Endothelial cell of umbilical vein (primary cell): ENCODE results near the gene PDXDC1. TPM values are rescaled to one million over a fixed set of nuclear protein-coding genes. Genes with fewer than 3 reads are reported as not detected.
"Not testable (repeated sequence)": the region's sequence is repeated elsewhere in the genome, so short reads cannot be mapped to it uniquely, and the experiment has no call there.

ENCODE experiments used
- BruUV-seq: library from RNA; stranded (reverse); fragments of 400-500 nt; replicated peaks from 2 replicates; lab custom pipeline; 2021; lab: Mats Ljungman, UMichigan
- CTCF ChIA-PET: fragments of 300-600, 350-600 bp; sonication (Branson Sonifier 250); formaldehyde crosslinking; loops from one replicate; lab custom pipeline; 2021; ENCODE audit warnings: antibody characterized with exemption, inconsistent platforms; lab: Charles Lee
- POLR2A ChIA-PET: fragments of 300-600, 350-600 bp; sonication (Branson Sonifier 250); formaldehyde crosslinking; loops from one replicate; lab custom pipeline; 2021; ENCODE audit warnings: antibody characterized with exemption, inconsistent platforms; lab: Charles Lee
- DNase-seq: peaks from one replicate; pipeline ENCODE4 v3.0.0-alpha.2; 2011; ENCODE audit warnings: low read depth, low spot score
- FAIRE-seq: peaks from 2 replicates; lab custom pipeline; 2011; peaks lifted over from hg19 to GRCh38; lab: Jason Lieb, UNC
- H2AFZ ChIP-seq: 2 replicates; pipeline ENCODE4 v1.6.0; 2012; ENCODE audit warnings: low read depth, low read length, control low read depth, inconsistent platforms
- H3K27ac ChIP-seq: 2 replicates; pipeline ENCODE4 v1.5.1; 2011; ENCODE audit warnings: low read depth, mild to moderate bottlenecking, control low read depth, low read length, moderate library complexity; ENCODE audit not compliant: insufficient read depth
- H3K27me3 ChIP-seq, 2 experiments: 2 replicates each; pipeline versions ENCODE4 v1.6.0 to v1.6.1; 2011; ENCODE audit warnings: low read length in 2 of 2, mixed read lengths in 1 of 2; ENCODE audit not compliant: control insufficient read depth in 2 of 2, insufficient read depth in 2 of 2
- H3K36me3 ChIP-seq, 2 experiments: 2 replicates in 1 of 2; 3 replicates in 1 of 2; pipeline ENCODE4 v1.5.1; 2011; ENCODE audit warnings: low read length in 2 of 2, mild to moderate bottlenecking in 1 of 2, moderate library complexity in 1 of 2; ENCODE audit not compliant: control insufficient read depth in 2 of 2, insufficient read depth in 2 of 2; ENCODE audit errors: extremely low read depth in 1 of 2
- H3K4me1 ChIP-seq: 3 replicates; pipeline ENCODE4 v1.5.1; 2011; ENCODE audit warnings: mild to moderate bottlenecking, low read length; ENCODE audit not compliant: control insufficient read depth, insufficient read depth; ENCODE audit errors: extremely low read depth
- H3K4me2 ChIP-seq: 2 replicates; pipeline ENCODE4 v1.6.1; 2011; ENCODE audit warnings: low read length, control low read depth, mixed read lengths; ENCODE audit not compliant: insufficient read depth
- H3K4me3 ChIP-seq, 3 experiments: fragments of 200-600 bp in 1 of 3; sonication (generic), shearing (Covaris generic) in 1 of 3; replicated peaks in 1 of 3; 2 replicates each; pipeline ENCODE4 v1.5.1; 2011 to 2016; ENCODE audit warnings: control low read depth in 3 of 3, low read length in 3 of 3, mild to moderate bottlenecking in 2 of 3, inconsistent platforms in 1 of 3, low read depth in 1 of 3, moderate library complexity in 1 of 3; ENCODE audit not compliant: insufficient read depth in 1 of 3
- H3K79me2 ChIP-seq: 2 replicates; pipeline ENCODE4 v1.6.0; 2012; ENCODE audit warnings: low read length, inconsistent platforms; ENCODE audit not compliant: control insufficient read depth, insufficient read depth
- H3K9ac ChIP-seq: replicated peaks from 2 replicates; pipeline ENCODE3; 2011; ENCODE audit warnings: low read length, control low read depth; ENCODE audit not compliant: insufficient read depth; ENCODE audit errors: extremely low read depth
- H3K9me1 ChIP-seq: replicated peaks from 3 replicates; pipeline ENCODE4 v1.6.0; 2011; ENCODE audit warnings: mild to moderate bottlenecking, low read length; ENCODE audit not compliant: control insufficient read depth, insufficient read depth; ENCODE audit errors: extremely low read depth
- H3K9me3 ChIP-seq: replicated peaks from 2 replicates; pipeline ENCODE4 v1.5.1; 2012; ENCODE audit warnings: low read length, inconsistent platforms; ENCODE audit not compliant: control insufficient read depth, insufficient read depth
- H4K20me1 ChIP-seq: replicated peaks from 2 replicates; pipeline ENCODE3; 2011; ENCODE audit warnings: mild to moderate bottlenecking, low read length; ENCODE audit not compliant: control insufficient read depth, insufficient read depth; ENCODE audit errors: extremely low read depth
- dilution Hi-C: fragments of 300-500 bp; cut with MboI; formaldehyde crosslinking; loops from one replicate; pipeline ENCODE4 v1.15.0; 2019; ENCODE audit warnings: low sequenced_read_pairs; ENCODE audit not compliant: extremely low pct_ligation_motif_present
- intact Hi-C: fragments of 100-400 bp; cut with micrococcal nuclease; formaldehyde crosslinking; loops from one replicate; pipeline ENCODE4 v1.10.0; 2022
- polyA plus RNA-seq, 4 experiments: library from polyadenylated mRNA; depleted of rRNA in 3 of 4; stranded (reverse) in 3 of 4; unstranded in 1 of 4; fragments of >200 nt; gene quantifications; 2 replicates each; pipeline versions ENCODE4 v1.2.1 to v1.2.3, GENCODE V29; 2011 to 2012; ENCODE audit warnings: missing spikeins in 1 of 4
- total RNA-seq: library from RNA; stranded (reverse); gene quantifications from 2 replicates; pipeline ENCODE4 v1.2.3, GENCODE V29; 2021

The PDXDC1 gene
- total and polyA plus RNA-seq, 2 donors (not counting 3 experiments of a cell fraction or from before 2014, with no cell fraction given), result 44.6 to 78.9 TPM

DNA sequence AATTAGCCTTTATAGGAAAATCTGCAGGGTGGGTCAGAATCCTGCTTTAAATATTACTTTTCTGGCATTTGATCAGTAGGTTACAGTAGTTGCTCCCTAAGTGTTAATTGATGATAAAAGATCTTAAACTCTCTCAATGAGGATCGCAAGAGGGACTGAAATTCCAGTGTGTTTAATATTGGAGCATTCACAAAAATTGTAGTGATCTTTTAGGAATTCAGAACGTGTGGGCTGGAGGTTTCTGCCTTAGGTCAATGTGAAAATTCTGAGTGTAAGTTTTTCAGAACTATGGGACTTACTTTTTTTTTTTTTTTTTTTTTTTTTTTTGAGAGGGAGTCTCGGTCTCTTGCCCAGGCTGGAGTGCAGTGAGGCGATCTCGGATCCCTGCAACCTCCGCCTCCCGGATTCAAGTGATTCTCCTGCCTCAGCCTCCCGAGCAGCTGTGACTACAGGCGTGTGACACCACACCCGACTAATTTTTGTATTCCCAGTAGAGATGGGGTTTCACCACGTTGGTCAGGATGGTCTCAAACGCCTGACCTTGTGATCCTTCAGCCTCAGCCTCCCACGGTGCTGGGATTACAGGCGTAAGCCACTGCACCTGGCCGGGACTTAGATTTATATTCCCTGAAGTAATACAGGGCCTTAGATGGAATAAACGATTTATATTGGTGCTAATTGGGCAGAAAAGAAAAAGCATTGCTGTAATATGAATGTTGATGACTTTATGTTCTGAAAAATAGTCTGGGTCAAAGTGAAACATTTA is 2.3 kb downstream of the PDXDC1 start:
- H3K27me3 ChIP-seq, H3K4me2 ChIP-seq, H3K4me3 ChIP-seq, dilution Hi-C loops, H3K9me1 ChIP-seq, H3K36me3 ChIP-seq, FAIRE-seq, H3K9me3 ChIP-seq, BruUV-seq, H3K4me1 ChIP-seq, H2AFZ ChIP-seq, H3K9ac ChIP-seq, CTCF ChIA-PET, POLR2A ChIA-PET, DNase-seq, H3K27ac ChIP-seq, H4K20me1 ChIP-seq: not testable (repeated sequence)
- intact Hi-C loops, result loop anchor here (10.0 kb wide), 1 partner anchor 78 kb away; the partner anchor contains the start of gene NTAN1
- H3K79me2 ChIP-seq, result peaks cover 24% of the 10 kb centered on the region

DNA sequence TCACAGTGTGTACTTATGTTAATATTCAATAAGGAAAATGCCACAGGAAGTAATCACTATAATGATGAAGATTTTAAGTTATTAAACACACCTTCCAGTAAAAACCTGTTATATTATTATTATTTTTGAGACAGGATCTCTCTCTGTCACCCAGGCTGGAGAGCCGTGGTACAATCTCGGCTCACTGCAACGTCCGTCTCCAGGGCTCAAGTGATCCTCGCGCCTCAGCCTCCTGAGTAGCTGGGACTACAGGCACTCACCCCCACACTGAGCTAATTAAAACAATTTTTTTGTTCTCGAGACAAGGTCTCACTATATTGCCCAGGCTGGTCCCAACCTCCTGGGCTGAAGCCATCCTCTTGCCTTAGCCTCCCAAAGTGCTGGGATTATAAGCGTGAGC is 3.5 kb downstream of the PDXDC1 start:
- H4K20me1 ChIP-seq, H2AFZ ChIP-seq, dilution Hi-C loops, H3K9ac ChIP-seq, H3K4me3 ChIP-seq, BruUV-seq, H3K9me3 ChIP-seq, H3K27ac ChIP-seq, H3K36me3 ChIP-seq, H3K4me2 ChIP-seq, H3K27me3 ChIP-seq, H3K9me1 ChIP-seq, CTCF ChIA-PET, POLR2A ChIA-PET, FAIRE-seq, H3K4me1 ChIP-seq, DNase-seq: not testable (repeated sequence)
- H3K79me2 ChIP-seq, result peaks cover 24% of the 10 kb centered on the region
- intact Hi-C loops, result loop anchor here (10.0 kb wide), 1 partner anchor 77 kb away; the partner anchor contains the start of gene NTAN1

DNA sequence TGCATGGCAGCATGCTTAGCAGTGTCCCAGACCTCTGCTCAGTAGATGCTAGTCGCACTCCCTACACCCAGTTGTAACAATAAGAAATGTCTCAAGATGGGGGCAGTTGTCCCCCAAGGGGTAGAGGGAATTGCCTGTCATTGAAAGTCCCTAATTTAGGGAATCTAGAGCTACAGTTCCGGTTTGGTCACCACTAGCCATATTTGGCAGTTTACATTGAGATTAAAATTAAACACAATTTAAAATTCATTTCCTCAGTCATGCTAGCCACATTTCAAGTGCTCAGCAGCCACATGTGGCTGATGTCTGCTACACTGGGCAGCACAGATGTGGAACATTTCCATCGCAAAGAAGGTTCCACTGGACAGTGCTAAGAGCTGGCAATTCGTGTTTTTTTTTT is 4.1 kb downstream of the PDXDC1 start:
- H4K20me1 ChIP-seq, CTCF ChIA-PET: not testable (repeated sequence)

DNA sequence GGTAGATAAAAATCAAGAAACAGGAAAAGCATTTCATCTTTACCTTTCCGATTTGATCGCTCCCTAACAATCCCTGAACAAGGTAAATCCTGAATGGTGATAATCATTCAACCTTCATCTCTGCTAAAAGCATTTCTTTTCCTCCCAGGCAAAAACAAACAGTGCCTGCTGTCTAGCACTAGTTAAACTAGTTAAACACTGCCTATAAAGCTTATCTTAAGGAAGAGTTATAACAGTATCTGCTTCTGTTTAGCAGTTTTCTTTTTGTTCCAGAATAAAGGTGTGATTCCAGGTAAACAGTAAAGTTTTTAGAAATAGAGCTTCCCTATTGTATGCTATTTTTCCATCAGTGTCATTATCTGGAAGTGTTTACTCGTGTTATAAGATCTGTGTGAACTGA is 6.4 kb downstream of the PDXDC1 start:
- H3K4me1 ChIP-seq, H3K4me2 ChIP-seq, FAIRE-seq, dilution Hi-C loops, POLR2A ChIA-PET, BruUV-seq, H3K27ac ChIP-seq, H3K9me1 ChIP-seq, H3K4me3 ChIP-seq, H3K36me3 ChIP-seq, H4K20me1 ChIP-seq, H3K9ac ChIP-seq, intact Hi-C loops, H3K9me3 ChIP-seq, H2AFZ ChIP-seq, DNase-seq, H3K27me3 ChIP-seq: not testable (repeated sequence)
- CTCF ChIA-PET, result interaction anchor here (0.6 kb wide), 1 partner anchor 39 kb away, joined by 3 read pairs; no protein-coding TSS in a partner anchor
- peaks cover 26% of the 10 kb centered on the region for H3K79me2 ChIP-seq

More for the DNA sequence above, 4.1 kb downstream of the PDXDC1 start:
- H3K9ac ChIP-seq, H3K9me1 ChIP-seq, H3K4me2 ChIP-seq, DNase-seq, H3K27ac ChIP-seq, H2AFZ ChIP-seq, H3K9me3 ChIP-seq, H3K4me3 ChIP-seq, BruUV-seq, H3K36me3 ChIP-seq, H3K27me3 ChIP-seq, POLR2A ChIA-PET, FAIRE-seq, H3K4me1 ChIP-seq, dilution Hi-C loops: not testable (repeated sequence)
- intact Hi-C loops, result loop anchor here (10.0 kb wide), 1 partner anchor 76 kb away; the partner anchor contains the start of gene NTAN1
- peaks cover 24% of the 10 kb centered on the region for H3K79me2 ChIP-seq
